ENCODE results near the gene ATP9B. TPM values are rescaled to one million over a fixed set of nuclear protein-coding genes. Genes with fewer than 3 reads are reported as not detected.

The ATP9B gene
- total and polyA plus RNA-seq, 2 experiments from 2014 or later: 8.5 to 12.8 TPM

DNA sequence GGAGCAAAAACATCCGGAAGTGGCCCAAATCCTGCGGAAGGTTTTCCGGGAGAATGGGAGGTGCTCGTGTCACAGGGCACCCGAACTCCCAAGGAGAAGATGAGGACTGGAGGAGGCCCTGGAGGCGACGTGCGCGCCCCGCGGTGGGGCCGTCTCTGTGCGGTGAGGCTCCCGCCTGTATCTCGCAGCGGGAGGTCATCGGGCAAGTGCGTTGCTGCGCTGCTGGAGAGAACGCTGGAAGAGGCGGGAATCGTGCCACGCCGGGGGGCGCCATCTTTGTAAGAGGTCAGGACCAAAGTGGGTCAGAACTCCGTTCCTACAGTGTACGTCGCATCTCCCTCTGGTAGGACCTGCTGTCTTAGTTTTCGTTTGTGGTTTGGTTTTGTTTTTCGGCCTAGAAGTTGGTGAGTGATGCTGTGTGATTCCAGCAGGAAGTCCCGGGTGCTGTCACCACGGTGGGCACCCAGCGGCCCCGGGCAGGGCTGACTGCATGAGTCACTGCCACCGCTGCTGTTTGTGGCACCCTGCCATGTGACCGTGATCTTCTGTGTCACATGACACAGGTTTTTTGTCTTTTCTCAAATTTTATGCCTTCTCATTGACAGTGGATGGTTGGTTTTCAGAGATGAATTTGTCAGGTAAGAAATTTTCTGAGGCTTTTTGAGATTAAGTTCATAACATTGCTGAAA, 21.5 kb upstream of the ATP9B start:
- H3K9me3 ChIP-seq (ENCODE audit: low read depth): no peaks in the 10 kb centered on the region
- no peak for DNase-seq
- in situ Hi-C loops (cut with MboI): no loop called here
- no peak for TF ChIP-seq EZH2 (IDR thresholded peaks at IDR 0.05; ENCODE audit: insufficient read depth, poor library complexity, severe bottlenecking)
- TF ChIP-seq EZH2phosphoT487 (IDR thresholded peaks at IDR 0.05; ENCODE audit: insufficient read depth, low read depth): no peak
- WGBS, 2 experiments (ENCODE audit: low coverage in 1 of 2, low lambda C conversion rate in 2 of 2, missing lambda C conversion rate in 2 of 2): 83 to 84% methylated on average over 35 to 36 of the region's 36 CpGs
- H3F3A ChIP-seq (ENCODE audit: insufficient read depth): no peaks in the 10 kb centered on the region
- no peak overlapping the region for H3K9ac ChIP-seq
- H3K27ac ChIP-seq: no peak overlapping the region
- no peaks in the 10 kb centered on the region for H3K4me1 ChIP-seq (ENCODE audit: insufficient read depth)
- H3K79me2 ChIP-seq (ENCODE audit: insufficient read depth): no peaks in the 10 kb centered on the region
- H2AFZ ChIP-seq: no peak overlapping the region
- H3K27me3 ChIP-seq (replicated peaks; ENCODE audit: insufficient read depth): no peaks in the 10 kb centered on the region
- no peaks in the 10 kb centered on the region for H3K9me2 ChIP-seq (ENCODE audit: insufficient read depth)
- no peak overlapping the region for H3K4me2 ChIP-seq (ENCODE audit: unreplicated experiment)
- no peaks in the 10 kb centered on the region for H3K36me3 ChIP-seq (ENCODE audit: low read depth)
- H3K4me3 ChIP-seq: no peak overlapping the region
- no peaks in the 10 kb centered on the region for H4K20me1 ChIP-seq (ENCODE audit: insufficient read depth)

DNA sequence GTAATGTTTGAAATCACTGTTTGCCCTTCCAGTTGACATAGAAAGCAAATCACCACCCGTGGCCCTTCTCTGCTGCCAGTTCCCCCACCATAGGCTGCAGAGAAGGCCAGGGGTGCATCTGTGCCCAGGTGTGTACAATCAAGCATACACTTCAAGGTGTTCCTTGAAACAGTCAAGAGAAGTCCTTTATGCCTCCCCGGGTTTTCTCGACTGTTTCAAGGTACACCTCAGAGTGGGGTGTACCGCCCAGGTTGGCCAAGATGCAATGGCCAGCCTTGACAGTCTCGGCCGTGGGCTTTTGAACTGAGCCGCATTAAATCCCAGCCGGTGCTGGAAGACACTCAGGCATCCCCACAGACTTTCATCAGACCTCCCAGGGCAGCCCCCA, 21.0 kb upstream of the ATP9B start:
- WGBS, 2 experiments (ENCODE audit: low coverage in 1 of 2, low lambda C conversion rate in 2 of 2, missing lambda C conversion rate in 2 of 2): 66 to 76% methylated on average over 8 of the region's 8 CpGs
- Histone ChIP-seq H3K4me3 (no peak overlapping the region), H3K27me3 (replicated peaks; ENCODE audit: insufficient read depth) (no peaks in the 10 kb centered on the region), H3K9me2 (ENCODE audit: insufficient read depth) (no peaks in the 10 kb centered on the region), H3K36me3 (ENCODE audit: low read depth) (no peaks in the 10 kb centered on the region), H3K9me3 (ENCODE audit: low read depth) (no peaks in the 10 kb centered on the region), H3K9ac (no peak overlapping the region), H3K4me1 (ENCODE audit: insufficient read depth) (no peaks in the 10 kb centered on the region), H3F3A (ENCODE audit: insufficient read depth) (no peaks in the 10 kb centered on the region), H3K79me2 (ENCODE audit: insufficient read depth) (no peaks in the 10 kb centered on the region), H2AFZ (no peak overlapping the region), H3K27ac (no peak overlapping the region), H3K4me2 (ENCODE audit: unreplicated experiment) (no peak overlapping the region), H4K20me1 (ENCODE audit: insufficient read depth) (no peaks in the 10 kb centered on the region)
- no peak for DNase-seq
- in situ Hi-C loops (cut with MboI): no loop called here
- TF ChIP-seq EZH2phosphoT487 (IDR thresholded peaks at IDR 0.05; ENCODE audit: insufficient read depth, low read depth): no peak
- TF ChIP-seq EZH2 (IDR thresholded peaks at IDR 0.05; ENCODE audit: insufficient read depth, poor library complexity, severe bottlenecking): no peak

DNA sequence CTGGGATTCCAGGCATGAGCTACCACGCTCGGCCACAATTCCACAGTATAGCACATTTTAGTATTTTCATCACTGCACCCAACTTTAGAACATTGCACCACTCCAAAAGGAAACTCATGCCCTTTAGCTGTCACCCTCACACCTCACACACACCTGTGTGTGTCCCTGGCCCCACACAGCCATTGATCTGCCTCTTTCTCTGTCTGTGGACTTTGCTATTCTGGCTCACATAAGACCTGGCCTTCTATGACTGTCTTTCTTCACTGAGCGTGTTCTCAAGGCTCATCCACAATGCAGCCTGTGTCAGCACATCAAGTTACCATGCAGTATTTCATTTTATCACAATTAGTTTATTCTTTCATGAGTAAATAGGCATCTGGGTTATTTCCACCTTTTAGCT, 19.7 kb upstream of the ATP9B start:
- Histone ChIP-seq H2AFZ (no peak overlapping the region), H3K4me1 (ENCODE audit: insufficient read depth) (no peaks in the 10 kb centered on the region), H3K4me2 (ENCODE audit: unreplicated experiment) (no peak overlapping the region), H3F3A (ENCODE audit: insufficient read depth) (no peaks in the 10 kb centered on the region), H4K20me1 (ENCODE audit: insufficient read depth) (no peaks in the 10 kb centered on the region), H3K9me2 (ENCODE audit: insufficient read depth) (no peaks in the 10 kb centered on the region), H3K27ac (no peak overlapping the region), H3K27me3 (replicated peaks; ENCODE audit: insufficient read depth) (no peaks in the 10 kb centered on the region), H3K4me3 (no peak overlapping the region), H3K9ac (no peak overlapping the region), H3K36me3 (ENCODE audit: low read depth) (no peaks in the 10 kb centered on the region), H3K79me2 (ENCODE audit: insufficient read depth) (no peaks in the 10 kb centered on the region), H3K9me3 (ENCODE audit: low read depth) (no peaks in the 10 kb centered on the region)
- in situ Hi-C loops (cut with MboI): no loop called here
- DNase-seq: no peak
- 28 to 39% methylated on average over 3 of the region's 3 CpGs for whole genome bisulfite sequencing, 2 experiments (ENCODE audit: low coverage in 1 of 2, low lambda C conversion rate in 2 of 2, missing lambda C conversion rate in 2 of 2)
- TF ChIP-seq EZH2 (IDR thresholded peaks at IDR 0.05; ENCODE audit: insufficient read depth, poor library complexity, severe bottlenecking) (no peak), EZH2phosphoT487 (IDR thresholded peaks at IDR 0.05; ENCODE audit: insufficient read depth, low read depth) (no peak)

DNA sequence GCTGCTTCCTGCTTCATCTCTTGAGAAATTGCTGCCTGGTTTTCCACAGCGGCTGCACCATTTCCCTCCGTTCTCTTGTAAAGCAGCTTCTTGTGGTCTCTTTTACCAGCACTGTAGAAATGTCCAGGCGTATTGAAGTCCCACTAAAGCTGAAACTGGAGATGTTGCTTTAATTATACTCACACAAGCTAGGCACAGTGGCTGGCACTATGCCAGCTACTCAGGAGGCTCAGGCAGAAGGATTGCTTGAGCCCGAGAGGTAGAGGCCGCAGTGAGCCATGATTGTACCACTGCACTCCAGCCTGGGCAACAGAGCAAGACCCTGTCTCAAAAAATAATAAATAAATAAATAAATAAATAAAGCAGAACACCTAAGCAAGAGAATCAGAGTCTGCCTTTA, 19.2 kb upstream of the ATP9B start:
- no peaks in the 10 kb centered on the region for H3K9me3 ChIP-seq (ENCODE audit: low read depth)
- no peaks in the 10 kb centered on the region for H4K20me1 ChIP-seq (ENCODE audit: insufficient read depth)
- no peak for DNase-seq
- no peak for TF ChIP-seq EZH2 (IDR thresholded peaks at IDR 0.05; ENCODE audit: insufficient read depth, poor library complexity, severe bottlenecking)
- no peak for TF ChIP-seq EZH2phosphoT487 (IDR thresholded peaks at IDR 0.05; ENCODE audit: insufficient read depth, low read depth)
- no peaks in the 10 kb centered on the region for H3F3A ChIP-seq (ENCODE audit: insufficient read depth)
- no peaks in the 10 kb centered on the region for H3K79me2 ChIP-seq (ENCODE audit: insufficient read depth)
- H3K4me1 ChIP-seq (ENCODE audit: insufficient read depth): no peaks in the 10 kb centered on the region
- WGBS, 2 experiments (ENCODE audit: low coverage in 1 of 2, low lambda C conversion rate in 2 of 2, missing lambda C conversion rate in 2 of 2): 65 to 77% methylated on average over 5 of the region's 5 CpGs
- no peak overlapping the region for H3K27ac ChIP-seq
- H3K4me2 ChIP-seq (ENCODE audit: unreplicated experiment): no peak overlapping the region
- no peak overlapping the region for H3K4me3 ChIP-seq
- H2AFZ ChIP-seq: no peak overlapping the region
- no peaks in the 10 kb centered on the region for H3K9me2 ChIP-seq (ENCODE audit: insufficient read depth)
- in situ Hi-C loops (cut with MboI): no loop called here
- H3K9ac ChIP-seq: no peak overlapping the region
- H3K27me3 ChIP-seq (replicated peaks; ENCODE audit: insufficient read depth): peaks cover 3% of the 10 kb centered on the region; the same call in 1 of the 2 replicates
- H3K36me3 ChIP-seq (ENCODE audit: low read depth): no peaks in the 10 kb centered on the region

Data from GM23248 (cell line).